Parathyroid adenoma (tissue), 2 donors: ENCODE results near the gene SLC23A2.

Experiments
- H2AFZ ChIP-seq: fragments of 300-600 bp; sonication (generic); one replicate; pipeline ENCODE4 v1.7.0; 2017; ENCODE audit warnings: antibody characterized with exemption, mild to moderate bottlenecking
- H3K27ac ChIP-seq: fragments of 300-600 bp; sonication (generic); one replicate; pipeline ENCODE4 v1.7.0; 2017
- H3K27me3 ChIP-seq: fragments of 300-600 bp; sonication (generic); one replicate; pipeline ENCODE4 v1.7.0; 2017; ENCODE audit warnings: low read length; ENCODE audit not compliant: control insufficient read depth, insufficient read depth
- H3K36me3 ChIP-seq: fragments of 300-600 bp; sonication (generic); one replicate; pipeline ENCODE4 v1.7.0; 2017; ENCODE audit warnings: low read length; ENCODE audit not compliant: control insufficient read depth, insufficient read depth
- H3K4me1 ChIP-seq: fragments of 300-600 bp; sonication (generic); one replicate; pipeline ENCODE4 v1.7.0; 2017; ENCODE audit warnings: control low read depth
- H3K4me2 ChIP-seq: fragments of 300-600 bp; sonication (generic); one replicate; pipeline ENCODE4 v1.7.0; 2017; ENCODE audit warnings: low read length
- H3K4me3 ChIP-seq: fragments of 300-600 bp; sonication (generic); one replicate; pipeline ENCODE4 v1.7.0; 2017; ENCODE audit warnings: low read depth, low read length
- H3K79me2 ChIP-seq: fragments of 300-600 bp; sonication (generic); one replicate; pipeline ENCODE4 v1.7.0; 2017; ENCODE audit warnings: control low read depth
- H3K9ac ChIP-seq: fragments of 300-600 bp; sonication (generic); one replicate; pipeline ENCODE4 v1.7.0; 2017; ENCODE audit warnings: mild to moderate bottlenecking
- H3K9me3 ChIP-seq: fragments of 300-600 bp; sonication (generic); one replicate; pipeline ENCODE4 v1.7.0; 2017; ENCODE audit warnings: low read length; ENCODE audit not compliant: control insufficient read depth
- TF ChIP-seq, protein P1 (sequence below): fragments of 300-600 bp; sonication (generic); IDR thresholded peaks from one replicate; pipeline ENCODE4 v1.7.0; 2017; ENCODE audit warnings: antibody characterized with exemption, mild to moderate bottlenecking
- donor health status: primary hyperparathyroidism.

The SLC23A2 gene

DNA sequence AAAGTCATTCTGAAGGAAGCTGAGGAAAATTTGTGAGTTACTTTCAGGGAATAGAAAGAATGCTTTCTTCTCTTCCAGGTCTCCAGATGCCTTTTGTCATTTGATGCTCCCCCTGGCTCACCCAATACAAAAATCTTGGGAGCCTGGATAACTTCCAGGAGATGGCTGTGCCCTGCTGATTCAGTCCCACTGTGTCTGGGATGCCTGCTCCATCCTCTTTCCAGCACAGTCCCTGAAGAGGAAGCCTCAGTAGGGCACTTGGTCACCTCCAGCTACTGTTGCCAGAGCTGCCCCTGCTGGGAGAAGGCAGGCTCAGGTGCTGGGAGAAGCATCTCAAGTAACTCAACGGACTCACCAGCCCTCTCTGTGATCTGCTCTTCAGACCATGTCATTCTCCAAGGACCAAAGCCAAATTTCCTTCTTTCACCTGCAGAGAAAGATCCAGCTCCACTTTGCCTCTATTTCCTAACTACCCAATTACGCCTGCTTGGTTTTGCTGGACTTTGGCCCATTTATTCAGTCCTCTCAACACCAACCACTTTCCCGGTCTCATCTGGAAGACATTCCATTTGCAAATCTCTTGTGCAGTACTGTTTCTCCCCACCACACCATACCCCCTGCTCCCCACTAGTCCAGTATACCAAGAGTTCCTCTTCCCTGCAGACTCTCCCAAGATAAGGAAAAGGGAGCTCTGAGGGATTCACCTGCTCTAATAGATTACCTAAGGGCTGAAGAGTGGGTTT, 53.3 kb downstream of the SLC23A2 start:
- Histone ChIP-seq H3K4me2 (no peak overlapping the region), H3K79me2 (peaks cover 16% of the 10 kb centered on the region), H3K36me3 (no peaks in the 10 kb centered on the region), H2AFZ (no peak overlapping the region), H3K9me3 (no peaks in the 10 kb centered on the region), H3K4me1 (no peaks in the 10 kb centered on the region), H3K4me3 (no peak overlapping the region), H3K9ac (no peak overlapping the region), H3K27ac (no peak overlapping the region), H3K27me3 (no peaks in the 10 kb centered on the region)
- TF ChIP-seq, protein P1, sequence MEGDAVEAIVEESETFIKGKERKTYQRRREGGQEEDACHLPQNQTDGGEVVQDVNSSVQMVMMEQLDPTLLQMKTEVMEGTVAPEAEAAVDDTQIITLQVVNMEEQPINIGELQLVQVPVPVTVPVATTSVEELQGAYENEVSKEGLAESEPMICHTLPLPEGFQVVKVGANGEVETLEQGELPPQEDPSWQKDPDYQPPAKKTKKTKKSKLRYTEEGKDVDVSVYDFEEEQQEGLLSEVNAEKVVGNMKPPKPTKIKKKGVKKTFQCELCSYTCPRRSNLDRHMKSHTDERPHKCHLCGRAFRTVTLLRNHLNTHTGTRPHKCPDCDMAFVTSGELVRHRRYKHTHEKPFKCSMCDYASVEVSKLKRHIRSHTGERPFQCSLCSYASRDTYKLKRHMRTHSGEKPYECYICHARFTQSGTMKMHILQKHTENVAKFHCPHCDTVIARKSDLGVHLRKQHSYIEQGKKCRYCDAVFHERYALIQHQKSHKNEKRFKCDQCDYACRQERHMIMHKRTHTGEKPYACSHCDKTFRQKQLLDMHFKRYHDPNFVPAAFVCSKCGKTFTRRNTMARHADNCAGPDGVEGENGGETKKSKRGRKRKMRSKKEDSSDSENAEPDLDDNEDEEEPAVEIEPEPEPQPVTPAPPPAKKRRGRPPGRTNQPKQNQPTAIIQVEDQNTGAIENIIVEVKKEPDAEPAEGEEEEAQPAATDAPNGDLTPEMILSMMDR: no peak

DNA sequence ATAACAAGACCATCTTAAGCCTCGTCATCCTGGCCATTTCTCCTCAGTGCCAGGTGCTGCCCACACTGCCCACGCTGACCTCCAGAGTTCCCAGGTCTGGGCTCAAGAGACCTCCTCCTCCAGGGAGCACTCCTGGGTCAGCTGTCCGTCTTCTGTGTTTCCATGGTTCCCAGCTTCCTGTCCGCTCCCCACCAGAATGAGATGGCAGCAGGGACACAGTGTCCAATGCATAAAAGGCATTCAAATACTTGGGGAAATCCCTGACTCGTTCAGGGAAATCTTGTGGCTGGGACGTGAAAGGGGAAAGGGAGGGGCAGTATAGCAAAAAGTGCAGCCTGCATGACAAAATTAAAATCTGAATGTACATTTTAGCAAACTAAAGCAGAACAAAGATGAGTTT, 54.3 kb downstream of the SLC23A2 start:
- TF ChIP-seq, protein P1: no peak
- Histone ChIP-seq H3K4me3 (no peak overlapping the region), H2AFZ (no peak overlapping the region), H3K4me2 (no peak overlapping the region), H3K79me2 (peaks cover 14% of the 10 kb centered on the region), H3K4me1 (no peaks in the 10 kb centered on the region), H3K9me3 (no peaks in the 10 kb centered on the region), H3K27me3 (no peaks in the 10 kb centered on the region), H3K36me3 (no peaks in the 10 kb centered on the region), H3K27ac (no peak overlapping the region), H3K9ac (no peak overlapping the region)

DNA sequence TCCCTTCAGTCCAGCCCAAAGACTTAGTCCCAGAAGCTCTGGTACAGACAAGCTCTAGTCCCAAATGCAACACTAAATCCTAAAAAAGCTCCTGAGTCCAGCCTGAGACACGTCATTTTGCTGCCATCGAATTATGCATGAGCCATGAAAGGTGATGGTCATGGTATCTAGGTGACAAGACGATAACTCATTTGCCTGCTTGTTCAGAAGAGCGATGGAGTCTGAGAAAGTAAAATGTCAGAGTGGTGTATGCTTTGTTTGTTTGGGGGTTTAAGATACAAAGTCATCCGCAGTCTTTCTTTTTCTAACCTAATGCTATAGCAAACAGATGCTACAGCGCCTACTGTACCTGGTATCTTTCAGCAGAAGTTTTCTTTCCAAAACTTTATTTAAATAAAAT, 54.7 kb downstream of the SLC23A2 start:
- H2AFZ ChIP-seq: no peak overlapping the region
- peaks cover 14% of the 10 kb centered on the region for H3K79me2 ChIP-seq
- H3K27me3 ChIP-seq: no peaks in the 10 kb centered on the region
- H3K9me3 ChIP-seq: no peaks in the 10 kb centered on the region
- H3K4me2 ChIP-seq: no peak overlapping the region
- no peak overlapping the region for H3K9ac ChIP-seq
- no peak overlapping the region for H3K4me3 ChIP-seq
- no peaks in the 10 kb centered on the region for H3K4me1 ChIP-seq
- H3K36me3 ChIP-seq: no peaks in the 10 kb centered on the region
- no peak overlapping the region for H3K27ac ChIP-seq
- TF ChIP-seq, protein P1: no peak

DNA sequence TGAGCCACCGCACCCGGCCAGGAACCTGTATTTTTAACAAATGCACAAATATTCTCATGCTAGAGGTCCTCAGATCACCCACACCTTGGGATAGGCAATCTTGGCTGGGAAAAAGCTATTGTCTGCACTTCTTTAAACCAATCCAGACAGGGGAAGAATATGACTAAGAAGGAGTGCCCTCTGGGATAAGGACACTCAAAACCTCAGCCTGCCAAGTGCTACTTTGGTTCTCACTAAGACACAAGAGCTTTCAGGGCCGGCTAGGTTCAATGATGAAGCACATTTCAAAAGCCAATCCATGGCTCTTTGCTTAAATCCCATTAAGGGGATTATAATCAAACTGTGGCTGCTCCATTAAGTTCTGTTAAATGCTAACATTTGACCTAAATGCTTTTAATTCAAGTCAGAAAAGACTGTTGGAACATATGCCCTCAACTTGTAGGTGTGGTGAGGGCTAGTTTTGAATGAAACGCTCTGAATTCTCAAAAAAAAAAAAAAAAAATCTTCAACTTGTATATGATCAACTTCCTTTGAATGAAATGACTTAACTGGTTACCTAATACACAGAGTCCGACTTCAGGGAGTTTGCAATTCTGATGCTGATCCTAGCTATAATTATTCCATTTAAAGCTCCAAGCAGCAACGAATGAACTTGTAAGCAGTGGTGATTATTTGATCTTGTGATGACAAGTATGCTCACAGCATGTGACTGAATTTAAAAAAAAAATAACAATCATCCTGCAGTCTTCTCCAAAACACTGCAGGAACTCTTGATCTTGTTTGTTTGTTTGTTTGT, 56.6 kb downstream of the SLC23A2 start:
- no peaks in the 10 kb centered on the region for H3K9me3 ChIP-seq
- H3K79me2 ChIP-seq: peaks cover 8% of the 10 kb centered on the region
- H3K27ac ChIP-seq: no peak overlapping the region
- H2AFZ ChIP-seq: no peak overlapping the region
- no peaks in the 10 kb centered on the region for H3K36me3 ChIP-seq
- TF ChIP-seq, protein P1: no peak
- no peaks in the 10 kb centered on the region for H3K4me1 ChIP-seq
- H3K9ac ChIP-seq: no peak overlapping the region
- no peak overlapping the region for H3K4me2 ChIP-seq
- H3K4me3 ChIP-seq: no peak overlapping the region
- H3K27me3 ChIP-seq: no peaks in the 10 kb centered on the region
